IMR-90 (cell line): ENCODE measurements around the gene ABL1. TPM values are rescaled to one million over a fixed set of nuclear protein-coding genes. Genes with fewer than 3 reads are reported as not detected.

Experiments
- ATAC-seq: fragments of 200-7000 bp; cut with Tn5 transposase; 2 replicates; pipeline ENCODE4 v1.9.1; 2020; ENCODE audit warnings: low read depth, mild to moderate bottlenecking, moderate library complexity
- BruUV-seq: library from RNA; stranded (reverse); fragments of 400-500 nt; replicated peaks from 2 replicates; lab custom pipeline; 2021; lab: Mats Ljungman, UMichigan
- CTCF ChIA-PET: fragments of 300-600 bp; formaldehyde crosslinking; extraction: SDS; loops from one replicate; lab custom pipeline; 2021; ENCODE audit warnings: antibody characterized with exemption; lab: Yijun Ruan, JAX
- POLR2A ChIA-PET: fragments of 300-600 bp; sonication (Branson Sonifier 250); formaldehyde crosslinking; loops from one replicate; lab custom pipeline; 2022; ENCODE audit warnings: antibody characterized with exemption; ENCODE audit not compliant: unreplicated experiment; lab: Charles Lee
- DNase-seq: peaks from one replicate; pipeline ENCODE4 v3.0.0; 2013
- H2AFZ ChIP-seq: replicated peaks from 2 replicates; pipeline ENCODE3; 2013; ENCODE audit warnings: low read length, mild to moderate bottlenecking; ENCODE audit not compliant: poor library complexity
- H2AK5ac ChIP-seq: 2 replicates; pipeline ENCODE4 v1.6.1; 2013; ENCODE audit warnings: low read depth, low read length, inconsistent platforms
- H2AK9ac ChIP-seq: replicated peaks from 2 replicates; pipeline ENCODE3; 2013; ENCODE audit warnings: mild to moderate bottlenecking, low read depth, low read length, moderate library complexity; ENCODE audit not compliant: poor library complexity
- H2BK120ac ChIP-seq: 2 replicates; pipeline ENCODE4 v1.6.1; 2013; ENCODE audit warnings: low read depth, low read length, inconsistent platforms
- H2BK15ac ChIP-seq: 3 replicates; pipeline ENCODE4 v1.6.1; 2013; ENCODE audit warnings: low read depth, low read length, inconsistent platforms
- H2BK20ac ChIP-seq: 2 replicates; pipeline ENCODE4 v1.6.1; 2013; ENCODE audit warnings: low read depth, mild to moderate bottlenecking, inconsistent platforms, low read length, moderate library complexity
- H2BK5ac ChIP-seq: 2 replicates; pipeline ENCODE4 v1.6.1; 2013; ENCODE audit warnings: mild to moderate bottlenecking, low read depth, low read length, inconsistent platforms; ENCODE audit not compliant: poor library complexity, severe bottlenecking
- H3K14ac ChIP-seq: replicated peaks from 2 replicates; pipeline ENCODE4 v1.6.1; 2013; ENCODE audit warnings: low read depth, low read length, inconsistent platforms
- H3K18ac ChIP-seq: 2 replicates; pipeline ENCODE4 v1.6.1; 2013; ENCODE audit warnings: low read depth, low read length, control low read depth
- H3K23ac ChIP-seq: 2 replicates; pipeline ENCODE4 v1.6.1; 2013; ENCODE audit warnings: low read depth, low read length, inconsistent platforms
- H3K27ac ChIP-seq: 2 replicates; pipeline ENCODE4 v1.5.1; 2013; ENCODE audit warnings: mild to moderate bottlenecking, control low read depth, low read length; ENCODE audit not compliant: insufficient read depth
- H3K27me3 ChIP-seq: 2 replicates; pipeline ENCODE4 v1.6.1; 2013; ENCODE audit warnings: low read length; ENCODE audit not compliant: control insufficient read depth, insufficient read depth
- H3K36me3 ChIP-seq: 2 replicates; pipeline ENCODE4 v1.6.1; 2013; ENCODE audit warnings: low read length, mixed read lengths; ENCODE audit not compliant: control insufficient read depth, insufficient read depth
- H3K4ac ChIP-seq: 2 replicates; pipeline ENCODE4 v1.6.1; 2013; ENCODE audit warnings: low read depth, low read length, inconsistent platforms
- H3K4me1 ChIP-seq: 2 replicates; pipeline ENCODE4 v1.6.1; 2013; ENCODE audit warnings: low read length, mixed read lengths; ENCODE audit not compliant: control insufficient read depth, insufficient read depth
- H3K4me2 ChIP-seq: 2 replicates; pipeline ENCODE4 v1.6.1; 2013; ENCODE audit warnings: low read depth, mild to moderate bottlenecking, control low read depth, low read length, moderate library complexity
- H3K4me3 ChIP-seq: 2 replicates; pipeline ENCODE4 v1.5.1; 2013; ENCODE audit warnings: low read depth, mild to moderate bottlenecking, control low read depth, low read length, moderate library complexity; ENCODE audit not compliant: insufficient read depth
- H3K56ac ChIP-seq: 2 replicates; pipeline ENCODE4 v1.6.1; 2013; ENCODE audit warnings: low read length, inconsistent platforms; ENCODE audit not compliant: insufficient read depth; ENCODE audit errors: extremely low read depth
- H3K79me1 ChIP-seq, 2 experiments: 2 replicates each; pipeline ENCODE4 v1.6.1; 2013; ENCODE audit warnings: low read length in 2 of 2, inconsistent platforms in 1 of 2, low read depth in 1 of 2
- H3K9ac ChIP-seq: 2 replicates; pipeline ENCODE4 v1.6.1; 2013; ENCODE audit warnings: low read depth, low read length, control low read depth
- H3K9me1 ChIP-seq: 2 replicates; pipeline ENCODE4 v1.6.1; 2013; ENCODE audit warnings: low read length, inconsistent platforms; ENCODE audit not compliant: insufficient read depth
- H3K9me3 ChIP-seq: 2 replicates; pipeline ENCODE4 v1.6.1; 2013; ENCODE audit warnings: low read length; ENCODE audit not compliant: control insufficient read depth, insufficient read depth
- H4K20me1 ChIP-seq: 2 replicates; pipeline ENCODE4 v1.6.1; 2013; ENCODE audit warnings: low read length, inconsistent platforms; ENCODE audit not compliant: insufficient read depth
- H4K5ac ChIP-seq: 2 replicates; pipeline ENCODE4 v1.6.1; 2013; ENCODE audit warnings: mild to moderate bottlenecking, low read depth, low read length, control low read depth
- H4K8ac ChIP-seq, 2 experiments: 2 replicates each; pipeline ENCODE4 v1.6.1; 2013; ENCODE audit warnings: low read depth in 2 of 2, low read length in 2 of 2, control low read depth in 1 of 2, inconsistent platforms in 1 of 2
- H4K91ac ChIP-seq: 2 replicates; pipeline ENCODE4 v1.6.1; 2013; ENCODE audit warnings: low read depth, low read length, inconsistent platforms; ENCODE audit not compliant: insufficient read depth
- CEBPB ChIP-seq: IDR thresholded peaks from 2 replicates; pipeline ENCODE4 v1.6.1; 2012; ENCODE audit warnings: low read depth, low read length, improper control_type of control experiment
- CHD1 ChIP-seq: IDR thresholded peaks from 2 replicates; pipeline ENCODE4 v1.6.1; 2012; ENCODE audit warnings: low read depth, low read length, improper control_type of control experiment
- CTCF ChIP-seq: conservative IDR thresholded peaks from 2 replicates; pipeline ENCODE4 v1.5.1; 2012; ENCODE audit warnings: mild to moderate bottlenecking, low read depth, low read length, improper control_type of control experiment
- ELK1 ChIP-seq: fragments of 150-350 bp; IDR thresholded peaks from 2 replicates; pipeline ENCODE4 v1.6.1; 2016; ENCODE audit warnings: low read depth, mild to moderate bottlenecking, low read length, moderate library complexity, borderline replicate concordance
- MAZ ChIP-seq: IDR thresholded peaks from 2 replicates; pipeline ENCODE4 v1.6.1; 2012; ENCODE audit warnings: low read depth, mild to moderate bottlenecking, low read length, improper control_type of control experiment, moderate library complexity, borderline replicate concordance
- MXI1 ChIP-seq: IDR thresholded peaks from 2 replicates; pipeline ENCODE4 v1.6.1; 2012; ENCODE audit warnings: low read depth, mild to moderate bottlenecking, low read length, moderate library complexity, borderline replicate concordance
- NFE2L2 ChIP-seq: fragments of 150-350 bp; IDR thresholded peaks from 2 replicates; pipeline ENCODE4 v1.6.1; 2016; ENCODE audit warnings: low read depth, mild to moderate bottlenecking, low read length
- POLR2A ChIP-seq: IDR thresholded peaks from 2 replicates; pipeline ENCODE4 v1.6.1; 2012; ENCODE audit warnings: mild to moderate bottlenecking, low read depth, low read length
- RAD21 ChIP-seq: IDR thresholded peaks from 2 replicates; pipeline ENCODE4 v1.6.1; 2012; ENCODE audit warnings: low read length, improper control_type of control experiment
- RFX5 ChIP-seq: IDR thresholded peaks from 2 replicates; pipeline ENCODE4 v1.8.0; 2012; ENCODE audit warnings: low read depth, mild to moderate bottlenecking, low read length, moderate library complexity
- USF2 ChIP-seq: fragments of 150-350 bp; IDR thresholded peaks from 2 replicates; pipeline ENCODE4 v1.6.1; 2017; ENCODE audit warnings: mild to moderate bottlenecking, antibody characterized with exemption, low read length, low read depth
- WGBS, 2 experiments: methylation state at CpG; one replicate each; pipeline versions ENCODE4 v1.1.5 to v1.1.7; 2013; ENCODE audit warnings: missing lambda C conversion rate in 2 of 2; ENCODE audit not compliant: insufficient read length in 1 of 2; ENCODE audit errors: extremely low coverage in 2 of 2; 5-methylcytosine and 5-hydroxymethylcytosine counted together
- dilution Hi-C: fragments of 300-500 bp; cut with HindIII; formaldehyde crosslinking; loops from one replicate; pipeline ENCODE4 v1.14.3; 2018; ENCODE audit warnings: low sequenced_read_pairs; ENCODE audit not compliant: unreplicated experiment
- in situ Hi-C: fragments of 300-500 bp; cut with MboI; formaldehyde crosslinking; loops from 3 replicates; pipeline ENCODE4 v1.14.3; 2019; ENCODE audit warnings: low sequenced_read_pairs, inconsistent platforms, mixed read lengths
- intact Hi-C: fragments of 100-400 bp; cut with micrococcal nuclease; formaldehyde crosslinking; loops from 2 replicates; pipeline ENCODE4 v1.10.0; 2022
- polyA plus RNA-seq, 3 experiments: library from polyadenylated mRNA; depleted of rRNA; stranded (reverse); fragments of >200 nt; gene quantifications; 2 replicates each; pipeline ENCODE4 v1.2.3, GENCODE V29; 2012; ENCODE audit warnings: low replicate concordance in 1 of 3
- total RNA-seq: library from RNA; depleted of rRNA; stranded (reverse); fragments of >200 nt; gene quantifications from 2 replicates; pipeline ENCODE4 v1.2.3, GENCODE V29; 2012

ABL1 gene
- total and polyA plus RNA-seq, 2 of the 4 experiments (the other 2 are of a cell fraction) = 33.7 to 49.1 TPM

- 78% methylated on average over 2 of the region's 6 CpGs; no CpG with 5 or more reads in 1 of the 2 experiments for WGBS, 2 experiments
- BruUV-seq = no TSS peak
- no peaks in the 10 kb centered on the region for H3K27me3 ChIP-seq
- no peak for TF ChIP-seq CTCF
- TF ChIP-seq CEBPB = no peak
- TF ChIP-seq ELK1 = no peak
- TF ChIP-seq NFE2L2 = no peak
- no peak for TF ChIP-seq USF2
- TF ChIP-seq CHD1 = no peak
- TF ChIP-seq MAZ = no peak
- TF ChIP-seq RFX5 = no peak
- TF ChIP-seq RAD21 = no peak
- TF ChIP-seq MXI1 = no peak
- no peak for TF ChIP-seq POLR2A
- H3K18ac ChIP-seq = no peak overlapping the region
- no peak overlapping the region for H2AK9ac ChIP-seq
- H2BK5ac ChIP-seq = no peak overlapping the region
- peaks cover 5% of the 10 kb centered on the region for H3K4me1 ChIP-seq
- H4K91ac ChIP-seq = no peak overlapping the region
- H2AK5ac ChIP-seq = no peak overlapping the region
- H3K56ac ChIP-seq = no peak overlapping the region
- in situ Hi-C loops = no loop called here
- H2BK15ac ChIP-seq = no peak overlapping the region
- no peak overlapping the region for H3K14ac ChIP-seq
- H3K4ac ChIP-seq = no peak overlapping the region
- dilution Hi-C loops = no loop called here
- ATAC-seq = no peak
- no peak overlapping the region for H4K8ac ChIP-seq
- no peak overlapping the region for H3K9ac ChIP-seq
- H4K20me1 ChIP-seq = peaks cover 5% of the 10 kb centered on the region; the same call in 1 of the 2 replicates
- H3K36me3 ChIP-seq = no peaks in the 10 kb centered on the region
- H3K23ac ChIP-seq = no peak overlapping the region
- ChIA-PET CTCF (no interaction called here), POLR2A (no interaction called here)
- no peak overlapping the region for H4K5ac ChIP-seq
- H2AFZ ChIP-seq = no peak overlapping the region
- peaks cover 10% of the 10 kb centered on the region for H3K9me1 ChIP-seq
- no peak overlapping the region for H3K27ac ChIP-seq
- intact Hi-C loops = no loop called here
- DNase-seq = no peak
- no peak overlapping the region for H2BK20ac ChIP-seq
- H3K4me2 ChIP-seq = no peak overlapping the region
- peaks cover 40 to 62% of the 10 kb centered on the region in 2 experiments for H3K79me1 ChIP-seq
- no peak overlapping the region for H2BK120ac ChIP-seq
- no peak overlapping the region for H3K4me3 ChIP-seq
- H3K9me3 ChIP-seq = peaks cover 6% of the 10 kb centered on the region
Observed at GRCh38 chr9:130785940-130786508, 49.0 kb upstream of the ABL1 start.
